ENCODE data around the gene LIN7B.
"Not testable (repeated sequence)": the region's sequence is repeated elsewhere in the genome, so short reads cannot be mapped to it uniquely, and the experiment has no call there.

The LIN7B gene

DNA sequence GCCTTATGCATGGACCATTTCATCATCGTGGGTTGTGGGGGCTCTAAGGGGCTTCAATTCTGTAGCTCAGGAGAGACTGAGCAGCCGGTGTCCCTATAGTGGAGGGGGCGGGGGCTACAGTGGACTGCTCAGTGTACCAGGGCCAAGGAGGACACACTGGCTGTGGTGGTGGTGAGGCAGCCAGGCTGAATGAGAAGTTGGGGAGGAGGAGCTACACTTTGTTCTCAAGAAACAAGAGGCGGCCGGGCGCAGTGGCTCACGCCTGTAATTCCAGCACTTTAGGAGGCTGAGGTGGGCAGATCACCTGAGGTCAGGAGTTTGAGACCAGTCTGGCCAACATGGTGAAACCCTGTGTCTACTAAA lies 32.2 kb downstream of the LIN7B start:
- not testable (repeated sequence) for DNase-seq

DNA sequence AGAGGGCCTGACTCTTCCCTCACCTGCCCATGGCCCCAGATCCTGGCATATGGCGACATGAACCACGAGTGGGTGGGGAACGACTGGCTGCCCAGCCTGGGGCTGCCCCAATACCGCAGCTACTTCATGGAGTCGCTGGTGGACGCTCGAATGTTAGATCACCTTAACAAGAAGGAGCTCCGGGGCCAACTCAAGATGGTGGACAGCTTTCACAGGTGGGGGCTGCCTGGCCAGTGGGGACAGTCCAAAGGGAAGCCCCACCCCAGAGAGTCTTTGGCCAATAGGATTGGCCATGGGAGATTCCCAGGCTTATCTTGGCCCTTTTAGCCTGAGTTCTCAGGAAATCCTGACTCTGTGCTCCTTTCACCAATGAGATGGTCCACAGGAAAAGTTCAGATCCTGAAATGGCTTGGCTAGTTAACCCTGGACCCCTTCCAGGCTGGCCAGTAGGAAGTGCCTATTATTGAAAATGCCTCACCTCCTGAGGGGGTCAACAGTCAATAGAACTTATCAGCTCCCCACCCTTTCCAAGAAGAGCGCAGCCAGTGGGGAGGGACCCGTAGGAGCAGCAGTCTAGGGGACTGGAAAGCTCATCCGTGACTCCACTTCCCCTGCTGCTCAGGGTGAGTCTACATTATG lies 34.0 kb downstream of the LIN7B start:
- no peak for DNase-seq

DNA sequence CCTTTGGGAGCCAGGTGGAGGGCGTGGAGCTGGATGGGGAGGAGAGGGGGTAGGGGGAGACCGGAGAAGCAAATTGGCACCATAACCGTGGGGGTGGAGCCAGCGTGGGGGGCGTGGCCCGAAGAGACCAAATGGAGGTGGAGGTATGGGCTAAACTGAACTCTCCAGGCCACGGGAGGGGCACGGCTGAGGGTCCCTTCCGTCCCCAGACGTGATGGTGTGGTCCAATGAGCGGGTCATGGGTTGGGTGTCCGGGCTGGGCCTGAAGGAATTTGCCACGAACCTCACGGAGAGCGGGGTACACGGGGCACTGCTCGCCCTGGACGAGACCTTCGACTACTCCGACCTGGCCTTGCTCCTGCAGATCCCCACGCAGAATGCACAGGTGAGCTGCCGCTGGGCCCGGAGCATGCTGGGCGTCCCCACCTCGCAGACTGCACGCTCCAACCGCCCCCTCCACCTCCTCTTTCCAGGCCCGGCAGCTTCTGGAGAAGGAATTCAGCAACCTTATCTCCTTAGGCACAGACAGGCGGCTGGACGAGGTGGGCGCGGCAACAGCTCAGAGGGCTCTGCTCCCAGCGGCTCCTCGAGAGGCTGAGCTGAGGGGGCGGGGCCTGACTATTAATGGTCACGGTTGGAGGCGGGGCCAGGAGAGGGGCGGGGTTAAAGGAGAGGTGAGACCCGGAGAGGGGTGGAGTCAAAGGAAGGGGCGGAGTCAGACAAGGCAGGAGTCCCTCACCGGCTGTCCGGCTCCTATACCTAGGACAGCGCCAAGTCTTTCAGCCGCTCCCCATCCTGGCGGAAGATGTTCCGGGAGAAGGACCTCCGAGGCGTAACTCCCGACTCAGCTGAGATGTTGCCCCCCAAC lies 34.8 kb downstream of the LIN7B start:
- peak; percentile 94 for DNase-seq

DNA sequence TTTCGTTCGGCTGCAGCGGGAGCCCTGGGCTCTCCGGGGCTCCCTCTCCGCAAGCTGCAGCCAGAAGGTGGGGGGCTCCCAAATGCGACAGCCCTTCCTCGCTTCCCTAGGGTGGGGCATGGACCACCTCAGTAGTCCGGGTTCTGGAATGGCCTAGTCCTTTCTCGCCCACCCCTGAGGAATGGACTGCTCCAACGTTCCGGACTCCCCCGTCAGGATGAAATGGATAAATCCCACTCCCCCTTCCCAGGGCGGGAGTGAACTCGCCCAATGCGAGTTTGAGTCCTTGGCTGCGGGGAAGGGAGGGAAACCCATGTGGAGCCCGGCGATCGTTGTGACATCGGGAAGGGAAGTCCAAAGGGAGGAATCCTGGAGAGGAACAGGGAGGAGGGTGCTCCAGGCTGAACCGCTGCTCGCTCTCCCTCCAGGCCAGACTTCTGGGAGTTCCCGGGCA lies 35.5 kb downstream of the LIN7B start:
- DNase-seq = peak; percentile 97

DNA sequence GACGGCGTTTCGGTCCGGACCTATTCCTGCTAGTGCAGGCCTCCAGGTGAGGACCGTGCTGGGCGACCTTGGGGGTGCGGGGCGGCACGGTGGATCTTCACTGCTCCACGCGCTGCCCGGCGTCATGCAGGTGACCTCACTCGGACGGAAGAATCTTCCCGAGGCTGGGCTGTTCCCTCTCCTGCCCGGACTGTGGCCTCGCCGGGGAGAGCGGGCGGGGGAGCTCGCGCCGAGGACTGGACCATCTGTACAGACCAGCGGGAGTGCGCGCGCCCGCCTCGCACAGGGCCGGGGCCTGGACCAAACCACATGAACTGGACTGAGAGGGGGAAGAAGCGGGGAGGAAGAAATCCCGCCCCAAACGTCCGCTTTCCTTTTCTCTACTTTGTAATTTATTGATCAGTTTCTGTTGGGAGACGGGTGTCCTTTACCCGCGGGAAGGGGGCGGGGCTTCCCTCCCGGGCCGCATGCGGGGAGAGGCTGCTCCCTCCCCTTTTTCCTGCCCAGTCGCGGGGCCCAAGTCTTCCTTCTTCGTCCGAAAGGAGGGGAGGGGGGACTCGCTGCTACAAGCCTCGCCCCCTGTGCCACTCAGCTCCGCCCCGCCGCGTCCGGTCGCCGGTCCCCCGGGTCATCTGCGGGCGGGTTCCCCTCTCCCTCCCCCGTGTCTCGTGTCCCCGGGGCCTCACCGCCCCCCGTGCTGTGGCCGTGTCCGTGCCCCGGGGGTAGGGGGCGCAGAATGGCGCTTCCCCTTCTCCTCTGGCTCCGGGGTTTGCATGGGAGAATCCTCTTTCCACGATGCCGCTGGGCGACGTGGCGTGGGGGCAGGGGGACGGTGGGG lies 36.2 kb downstream of the LIN7B start:
- peak; percentile 99 for DNase-seq

DNA sequence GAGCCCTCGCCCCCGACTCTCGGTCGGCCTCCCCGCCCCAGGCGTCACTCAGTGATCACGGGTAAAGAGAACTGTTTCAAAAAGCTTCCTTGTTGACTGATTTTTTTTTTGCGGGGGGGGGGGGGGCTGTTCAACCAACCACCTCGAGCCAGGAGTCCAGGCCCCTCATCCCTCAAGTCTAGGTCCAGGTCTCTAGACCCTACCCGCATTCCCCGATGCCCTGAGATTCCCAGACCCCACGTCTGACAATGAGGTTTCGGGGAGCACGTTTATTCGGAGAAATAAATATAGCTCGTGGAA lies 36.7 kb downstream of the LIN7B start:
- DNase-seq = no peak

DNA sequence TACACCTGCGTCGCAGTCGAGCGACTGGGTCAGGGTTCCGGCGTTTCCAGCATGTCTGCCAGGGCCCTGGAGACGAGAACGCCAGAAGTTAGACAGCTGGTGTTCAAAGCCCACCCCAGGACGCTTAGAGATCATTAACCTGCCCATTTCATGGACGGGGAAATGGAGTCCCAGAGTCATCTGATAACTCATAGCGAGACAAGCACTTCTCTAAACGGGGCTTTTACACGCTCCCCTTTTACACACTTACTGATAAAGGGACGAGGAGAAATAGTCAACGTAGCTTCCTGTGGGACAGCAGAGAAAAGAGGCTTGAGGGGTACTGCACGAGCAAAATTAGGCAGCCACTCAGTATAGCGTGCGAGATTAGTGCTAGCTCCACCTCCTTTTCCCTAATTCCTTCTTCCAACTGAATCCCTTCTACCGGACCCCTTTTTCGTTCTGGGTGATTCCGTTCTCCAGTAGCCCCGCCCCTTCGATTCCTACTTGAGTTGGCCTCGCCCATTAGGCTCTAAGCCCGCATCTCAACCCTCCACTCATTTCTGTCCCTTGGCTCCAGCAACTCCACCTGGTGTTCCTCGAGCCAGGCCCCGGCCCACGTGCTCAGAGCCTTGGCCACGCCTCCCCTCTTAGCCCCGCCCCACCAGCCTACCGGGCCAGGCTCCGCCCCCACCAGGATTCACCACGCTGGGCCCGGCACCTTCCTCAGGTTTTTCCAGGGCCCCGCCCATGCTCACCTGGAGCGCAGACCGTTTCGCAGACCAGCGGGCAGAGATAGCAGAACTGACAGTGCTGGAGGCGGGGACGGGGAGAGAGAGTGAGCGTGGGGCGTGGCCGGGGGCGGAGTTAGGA lies 37.3 kb downstream of the LIN7B start:
- peak; percentile 44 for DNase-seq

DNA sequence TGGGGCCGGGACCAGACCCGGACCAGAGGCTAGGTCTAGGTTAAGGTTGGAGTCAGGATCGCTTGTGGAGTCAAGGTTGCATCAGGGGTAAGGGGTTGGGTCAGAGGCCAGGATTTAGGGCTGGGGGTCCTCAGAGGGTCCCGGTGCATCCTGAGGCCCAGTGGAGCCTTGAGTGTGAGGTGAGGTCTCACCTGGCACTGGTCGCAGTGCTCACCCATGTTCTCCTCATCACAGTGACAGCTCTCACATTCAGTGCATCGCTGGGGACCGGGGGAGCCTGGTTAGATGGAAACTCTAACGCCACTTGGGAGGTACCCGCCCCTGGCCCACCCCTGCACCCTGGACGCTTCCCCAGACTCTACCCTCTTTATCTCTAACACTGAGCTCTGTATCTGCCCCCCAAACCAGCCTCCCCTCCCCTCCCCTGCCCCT lies 38.0 kb downstream of the LIN7B start:
- DNase-seq = no peak

DNA sequence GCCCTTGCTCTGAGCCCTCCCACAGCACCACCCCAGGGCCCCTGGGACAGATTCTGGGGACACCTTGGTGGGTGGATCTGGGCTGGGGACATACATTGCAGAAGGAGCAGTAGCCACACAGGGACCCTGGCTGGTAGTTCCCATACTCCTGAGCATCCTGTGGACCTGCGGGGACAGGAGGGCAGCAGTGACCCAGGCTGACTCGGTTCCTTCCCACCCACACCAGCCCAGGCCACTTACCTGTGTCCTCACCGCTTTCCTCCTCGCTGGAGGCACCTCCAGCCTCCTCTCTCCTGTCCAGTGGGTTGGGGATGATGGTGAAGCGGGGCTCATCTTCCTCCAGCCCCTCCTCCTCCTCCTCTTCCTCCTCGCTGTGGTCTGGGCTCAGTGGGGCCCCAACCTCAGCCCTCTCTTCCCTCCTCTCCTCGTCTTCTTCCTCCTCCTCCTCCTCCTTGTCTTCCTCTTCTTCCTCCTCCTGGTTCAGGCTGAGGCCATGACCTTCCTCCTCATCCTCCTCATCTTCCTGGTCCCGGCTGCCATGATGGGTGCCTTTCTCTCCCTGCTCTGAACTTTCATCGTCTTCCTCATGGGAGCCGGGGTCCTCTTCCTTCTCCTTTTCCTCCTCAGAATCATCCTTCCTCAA lies 39.1 kb downstream of the LIN7B start:
- no peak for DNase-seq

DNA sequence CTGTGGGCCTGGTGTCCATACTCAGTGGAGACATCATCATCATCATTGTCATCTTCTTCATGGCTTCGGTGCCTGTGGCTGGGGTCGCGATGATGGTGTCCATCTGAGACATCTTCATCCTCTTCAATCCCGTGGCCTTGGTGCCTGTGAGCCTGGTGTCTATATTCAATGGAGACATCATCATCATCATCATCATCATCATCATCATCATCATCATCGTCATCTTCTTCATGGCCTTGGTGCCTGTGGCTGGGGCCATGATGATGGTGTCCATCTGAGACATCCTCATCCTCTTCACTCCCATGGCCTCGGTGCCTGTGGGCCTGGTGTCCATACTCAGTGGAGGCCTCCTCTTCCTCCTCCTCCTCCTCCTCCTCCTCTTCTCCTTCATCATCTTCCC lies 40.1 kb downstream of the LIN7B start:
- DNase-seq = no peak

DNA sequence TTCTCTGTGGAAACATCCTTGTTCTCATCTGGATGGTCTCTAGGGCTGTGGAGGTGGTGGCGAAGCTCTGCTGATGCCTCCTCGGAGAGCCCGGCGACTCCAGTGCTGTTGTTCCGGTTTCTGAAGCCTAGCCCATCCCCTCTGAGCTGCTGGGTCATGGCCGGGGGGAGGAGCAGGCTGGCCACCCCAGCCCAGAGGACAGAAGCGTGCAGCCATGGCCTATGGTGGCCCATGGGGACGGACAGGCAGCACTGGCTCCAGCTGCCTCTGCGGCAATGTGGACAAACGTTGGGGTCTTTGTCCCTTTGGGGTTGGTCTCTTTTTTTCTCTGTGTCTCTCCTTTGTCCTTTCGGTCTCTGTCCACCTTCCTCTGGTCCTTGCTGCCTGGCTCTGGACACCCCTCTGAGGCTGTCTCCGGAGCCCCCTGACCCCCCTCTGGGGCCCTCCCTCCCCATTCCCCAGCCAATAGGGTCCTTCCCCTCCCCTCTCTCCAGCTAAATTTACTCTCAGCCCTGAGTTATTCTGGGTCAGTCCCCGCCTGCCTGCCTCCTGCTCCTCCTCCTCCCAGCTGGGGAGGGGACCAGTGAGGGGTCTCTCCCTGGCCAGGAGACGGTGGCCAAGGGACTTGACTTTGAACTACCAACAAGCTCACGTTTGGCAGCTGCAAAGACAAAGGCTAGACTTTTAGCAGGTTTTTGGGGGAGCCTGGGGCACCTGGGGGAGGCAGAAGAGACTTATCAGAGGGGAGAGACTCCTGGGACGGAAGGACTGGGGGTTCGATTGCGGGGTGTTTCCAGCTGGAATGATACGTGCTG lies 41.0 kb downstream of the LIN7B start, which contains the start of gene HRC:
Gene HRC (minus strand): TSS at position 392 of the 815 bp plus-strand sequence. CDS start 159 bp downstream, at position 233.
- DNase-seq = peak; percentile 66

DNA sequence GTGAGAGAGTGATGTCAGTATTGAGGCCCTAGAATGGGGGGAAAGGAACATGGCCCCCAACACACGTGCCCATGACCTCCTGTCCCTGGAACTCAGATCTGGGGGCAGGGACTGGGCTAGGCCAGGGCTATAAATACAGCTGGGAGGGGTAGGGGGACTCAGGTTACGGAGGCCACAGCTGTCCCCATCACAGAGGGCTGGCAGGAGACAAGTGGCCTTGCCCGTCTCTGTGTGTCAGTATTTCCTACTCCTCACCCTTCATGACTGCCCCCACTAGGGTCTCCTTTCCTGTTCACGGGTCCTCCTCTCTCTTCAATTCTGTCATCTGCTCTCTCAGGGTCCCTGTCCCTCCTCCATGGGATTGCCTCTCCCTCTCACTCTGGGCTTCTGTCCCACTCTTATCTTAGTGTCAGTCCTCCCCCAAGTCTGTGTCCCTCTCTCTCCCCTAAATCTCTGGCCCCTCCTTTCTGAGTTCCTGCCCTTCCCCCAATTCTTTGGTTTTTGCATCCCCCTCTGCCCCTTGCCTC lies 41.7 kb downstream of the LIN7B start:
- DNase-seq = no peak

DNA sequence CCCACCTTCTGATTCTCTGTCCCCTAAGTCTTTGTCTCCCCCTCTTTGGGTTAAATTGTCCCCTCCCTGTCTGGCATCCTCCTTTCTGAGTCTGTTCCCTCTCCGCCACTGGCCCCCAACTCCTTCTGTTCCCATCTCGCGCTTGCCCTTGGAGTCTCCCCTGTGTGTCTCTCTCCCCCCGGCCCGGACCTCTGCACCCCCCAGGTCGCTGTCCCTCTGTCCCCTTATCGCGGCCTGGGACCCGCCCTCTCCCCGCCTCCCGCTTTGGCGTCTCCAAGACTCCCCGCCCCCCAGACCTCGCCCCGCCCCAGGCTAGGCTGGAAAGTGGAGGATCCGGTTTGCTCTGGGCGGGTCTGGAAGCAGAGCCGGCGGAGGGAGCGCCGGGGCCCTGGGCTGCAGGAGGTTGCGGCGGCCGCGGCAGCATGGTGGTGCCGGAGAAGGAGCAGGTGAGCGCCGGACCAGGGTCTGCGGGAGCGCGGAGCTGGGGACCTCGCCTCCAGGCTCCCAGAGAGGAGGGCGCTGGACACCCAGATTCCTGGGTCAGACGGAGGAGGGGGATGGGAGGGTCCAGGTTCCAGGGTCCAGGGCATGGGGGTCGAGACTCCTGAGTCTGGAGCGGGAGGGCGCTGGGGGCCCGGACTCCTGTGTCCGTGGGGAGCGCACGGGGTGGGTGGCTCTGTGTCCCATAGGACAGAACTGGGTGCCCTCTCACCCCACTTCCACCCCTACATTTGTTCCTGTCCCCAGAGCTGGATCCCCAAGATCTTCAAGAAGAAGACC lies 43.5 kb downstream of the LIN7B start, which contains the start of gene TRPM4:
Gene TRPM4 (plus strand): TSS at position 348 of the 780 bp plus-strand sequence. CDS start 75 bp downstream, at position 423.
- DNase-seq = peak; percentile 81

DNA sequence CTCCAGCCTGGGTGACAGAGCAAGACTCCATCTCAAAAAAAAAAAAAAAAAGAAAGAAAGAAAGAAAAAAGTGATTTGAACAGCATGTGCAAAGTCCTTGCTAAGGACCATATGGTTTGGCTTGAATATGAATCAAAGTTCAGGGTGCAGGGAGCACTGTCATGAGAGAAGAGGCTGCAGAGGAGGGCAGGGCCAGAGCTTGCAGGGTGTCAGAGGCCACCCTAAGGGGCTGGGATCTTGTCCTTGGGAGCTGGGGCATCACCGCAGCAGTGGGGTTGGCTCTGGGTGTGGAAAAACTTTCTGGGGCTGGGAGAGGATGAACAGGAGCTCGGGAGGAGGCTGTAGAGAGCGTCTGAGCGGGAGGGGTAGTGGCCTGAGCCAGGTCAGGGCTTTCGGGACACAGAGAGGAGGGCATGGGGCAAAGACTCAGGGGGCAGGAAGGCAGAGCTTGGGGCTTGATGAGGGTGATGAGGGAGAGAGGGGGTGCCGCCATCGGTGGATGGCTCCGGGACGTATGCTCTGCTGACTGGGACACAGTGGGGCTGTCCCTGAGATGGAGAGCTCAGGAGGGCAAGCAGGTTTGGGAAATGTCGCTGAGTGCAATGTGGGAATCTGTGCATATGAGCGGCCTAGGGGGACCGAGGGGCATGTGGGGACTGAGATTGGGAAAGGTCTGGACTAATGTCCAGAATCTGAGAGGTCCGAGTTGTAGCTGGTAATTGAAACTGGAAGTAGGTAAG lies 46.5 kb downstream of the LIN7B start:
- no peak for DNase-seq

DNA sequence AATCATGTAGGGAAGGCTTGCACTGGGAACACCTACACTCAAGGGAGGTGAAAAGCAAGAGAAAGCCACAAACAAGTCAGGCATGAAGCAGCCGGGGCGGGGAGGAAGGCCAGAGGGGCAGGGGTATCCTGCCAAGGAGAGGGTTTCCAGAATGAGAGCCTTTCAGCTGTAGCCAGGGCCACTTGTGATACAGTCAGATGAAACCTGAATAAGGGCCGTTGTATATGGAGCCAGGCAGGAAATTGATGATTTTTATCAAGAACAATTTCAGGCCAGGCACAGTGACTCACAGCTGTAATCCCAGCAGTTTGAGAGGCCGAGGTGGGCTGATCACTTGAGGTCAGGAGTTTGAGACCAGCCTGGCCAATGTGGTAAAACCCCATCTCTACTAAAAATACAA lies 47.8 kb downstream of the LIN7B start:
- DNase-seq = no peak

DNA sequence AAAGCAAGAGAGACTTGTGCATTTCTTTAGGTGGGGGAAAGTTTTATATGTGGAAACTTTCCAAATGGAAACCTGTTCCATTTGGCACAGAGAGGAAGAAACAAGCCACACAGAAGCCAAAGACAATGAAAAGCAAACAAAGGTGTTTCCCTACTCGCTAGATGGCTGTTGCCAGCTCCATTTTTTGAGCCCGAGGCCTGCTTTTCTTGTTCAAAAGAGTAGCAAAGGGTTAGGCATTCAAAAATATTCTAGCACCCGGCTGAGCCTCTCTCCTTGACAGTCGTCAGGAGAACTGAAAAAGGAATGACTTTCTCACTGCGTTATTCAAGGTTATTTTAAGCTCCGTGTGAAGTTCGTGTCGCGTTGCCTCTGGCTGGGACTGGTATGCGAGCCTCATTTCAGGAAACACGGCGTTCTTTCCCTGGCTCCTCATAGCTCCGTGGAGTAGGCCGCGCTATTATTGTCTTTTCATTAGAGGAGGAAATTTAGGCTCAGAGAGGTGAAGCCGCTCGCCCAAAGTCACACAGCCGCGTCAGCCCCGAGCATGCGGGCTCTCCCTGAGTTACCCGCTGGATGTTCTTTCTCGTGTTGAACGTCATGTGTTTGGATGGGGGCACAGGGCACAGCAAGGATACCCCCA lies 51.1 kb downstream of the LIN7B start:
- DNase-seq = no peak

DNA sequence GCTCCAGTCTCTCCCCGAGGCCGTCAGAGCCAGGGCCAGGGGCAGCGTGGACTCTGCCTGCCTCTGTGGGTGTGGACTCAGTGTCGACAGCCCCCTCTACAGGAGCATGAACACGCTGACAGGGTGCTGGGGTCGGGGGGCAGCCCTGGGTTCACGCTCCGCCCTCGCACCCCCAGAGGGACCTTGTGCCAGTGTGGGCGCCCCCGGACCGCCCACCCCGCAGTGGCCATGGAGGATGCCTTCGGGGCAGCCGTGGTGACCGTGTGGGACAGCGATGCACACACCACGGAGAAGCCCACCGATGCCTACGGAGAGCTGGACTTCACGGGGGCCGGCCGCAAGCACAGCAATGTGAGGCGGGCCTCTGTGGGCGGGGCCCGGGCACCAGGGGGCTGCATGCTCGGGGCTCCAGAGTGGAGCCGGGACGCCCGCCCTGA lies 51.7 kb downstream of the LIN7B start:
- peak; percentile 58 for DNase-seq

DNA sequence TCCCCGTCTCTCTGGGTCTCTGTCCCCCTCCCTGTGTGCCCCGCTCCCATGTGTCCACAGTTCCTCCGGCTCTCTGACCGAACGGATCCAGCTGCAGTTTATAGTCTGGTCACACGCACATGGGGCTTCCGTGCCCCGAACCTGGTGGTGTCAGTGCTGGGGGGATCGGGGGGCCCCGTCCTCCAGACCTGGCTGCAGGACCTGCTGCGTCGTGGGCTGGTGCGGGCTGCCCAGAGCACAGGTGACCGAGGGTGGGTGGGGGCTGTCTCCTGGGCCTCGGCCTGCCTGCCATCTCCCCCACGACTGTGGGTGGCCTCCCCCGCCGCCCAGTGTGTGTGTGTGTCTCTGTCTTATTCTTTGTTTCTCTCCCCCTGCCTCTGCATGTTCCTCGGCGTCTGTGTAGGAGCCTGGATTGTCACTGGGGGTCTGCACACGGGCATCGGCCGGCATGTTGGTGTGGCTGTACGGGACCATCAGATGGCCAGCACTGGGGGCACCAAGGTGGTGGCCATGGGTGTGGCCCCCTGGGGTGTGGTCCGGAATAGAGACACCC lies 53.8 kb downstream of the LIN7B start:
- no peak for DNase-seq

All from retina (tissue), 1 donor.